ENCODE measurements around the gene PTGDS.

DNA sequence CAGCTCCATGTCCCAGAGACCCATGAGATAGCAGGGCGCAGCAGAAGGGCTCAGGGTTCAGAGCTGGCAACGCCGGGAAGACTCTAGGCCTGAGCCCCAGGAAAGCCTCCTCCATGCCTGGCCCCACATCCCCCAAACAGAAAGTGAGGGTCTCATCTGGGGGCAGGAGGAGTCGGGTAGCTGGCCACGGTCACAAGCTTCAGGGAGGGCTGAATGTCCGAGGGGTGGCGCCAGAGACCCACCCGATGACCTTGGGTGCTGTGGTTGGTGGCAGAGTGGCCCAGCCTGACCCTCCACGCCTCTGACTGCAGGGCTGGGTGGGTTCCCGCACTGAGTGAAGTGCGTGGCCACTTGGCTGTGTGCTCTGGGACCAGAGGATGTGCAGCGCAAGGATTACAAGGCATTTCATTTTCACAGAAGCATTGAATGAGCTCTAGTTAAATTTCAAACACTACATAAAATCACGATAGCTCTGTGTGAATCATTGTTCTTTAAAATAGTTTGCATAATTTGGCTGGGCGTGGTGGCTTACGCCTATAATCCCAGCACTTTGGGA, 29.3 kb upstream of the PTGDS start:
- peak; percentile 34 for TF ChIP-seq RAD21 (conservative IDR thresholded peaks at IDR 0.05)
- TF ChIP-seq, protein P1, sequence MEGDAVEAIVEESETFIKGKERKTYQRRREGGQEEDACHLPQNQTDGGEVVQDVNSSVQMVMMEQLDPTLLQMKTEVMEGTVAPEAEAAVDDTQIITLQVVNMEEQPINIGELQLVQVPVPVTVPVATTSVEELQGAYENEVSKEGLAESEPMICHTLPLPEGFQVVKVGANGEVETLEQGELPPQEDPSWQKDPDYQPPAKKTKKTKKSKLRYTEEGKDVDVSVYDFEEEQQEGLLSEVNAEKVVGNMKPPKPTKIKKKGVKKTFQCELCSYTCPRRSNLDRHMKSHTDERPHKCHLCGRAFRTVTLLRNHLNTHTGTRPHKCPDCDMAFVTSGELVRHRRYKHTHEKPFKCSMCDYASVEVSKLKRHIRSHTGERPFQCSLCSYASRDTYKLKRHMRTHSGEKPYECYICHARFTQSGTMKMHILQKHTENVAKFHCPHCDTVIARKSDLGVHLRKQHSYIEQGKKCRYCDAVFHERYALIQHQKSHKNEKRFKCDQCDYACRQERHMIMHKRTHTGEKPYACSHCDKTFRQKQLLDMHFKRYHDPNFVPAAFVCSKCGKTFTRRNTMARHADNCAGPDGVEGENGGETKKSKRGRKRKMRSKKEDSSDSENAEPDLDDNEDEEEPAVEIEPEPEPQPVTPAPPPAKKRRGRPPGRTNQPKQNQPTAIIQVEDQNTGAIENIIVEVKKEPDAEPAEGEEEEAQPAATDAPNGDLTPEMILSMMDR (IDR thresholded peaks at IDR 0.05; ENCODE audit: poor library complexity, severe bottlenecking), result peak; percentile 41

Data from neural cell (in vitro differentiated cells).